Liver (tissue), 9 donors: ENCODE data around the gene ADM5. TPM values are rescaled to one million over a fixed set of nuclear protein-coding genes. Genes with fewer than 3 reads are reported as not detected.

Experiments used
- DNase-seq: peaks from one replicate; pipeline ENCODE4 v3.0.0-alpha.2; 2017; ENCODE audit warnings: low spot score
- H3K27ac ChIP-seq, 2 donors: one replicate each; pipeline ENCODE4 v1.7.0; 2013; ENCODE audit warnings: inconsistent platforms in 2 of 2, low read length in 2 of 2, control low read depth in 1 of 2, low read depth in 1 of 2, mild to moderate bottlenecking in 1 of 2
- H3K27me3 ChIP-seq, 4 donors: one replicate each; pipeline versions ENCODE4 v1.6.1 to v1.7.0; 2013; ENCODE audit warnings: low read length in 3 of 4, inconsistent platforms in 1 of 4, mild to moderate bottlenecking in 1 of 4, moderate library complexity in 1 of 4; ENCODE audit not compliant: control insufficient read depth in 4 of 4, insufficient read depth in 4 of 4
- H3K36me3 ChIP-seq, 4 donors: one replicate each; pipeline versions ENCODE4 v1.6.1 to v1.7.0; 2013; ENCODE audit warnings: low read length in 3 of 4, mild to moderate bottlenecking in 3 of 4, low read depth in 1 of 4, moderate library complexity in 1 of 4; ENCODE audit not compliant: control insufficient read depth in 4 of 4, insufficient read depth in 3 of 4
- H3K4me1 ChIP-seq, 4 donors: one replicate each; pipeline versions ENCODE4 v1.6.1 to v1.7.0; 2013; ENCODE audit warnings: low read length in 3 of 4, mild to moderate bottlenecking in 3 of 4, moderate library complexity in 1 of 4; ENCODE audit not compliant: control insufficient read depth in 4 of 4, insufficient read depth in 4 of 4
- H3K4me3 ChIP-seq, 3 donors: one replicate each; pipeline versions ENCODE4 v1.6.1 to v1.7.0; 2013; ENCODE audit warnings: low read length in 3 of 3, control low read depth in 1 of 3, low read depth in 1 of 3, mild to moderate bottlenecking in 1 of 3
- H3K9ac ChIP-seq, 2 donors: one replicate each; pipeline ENCODE4 v1.7.0; 2013; ENCODE audit warnings: low read length in 2 of 2, mild to moderate bottlenecking in 2 of 2, moderate library complexity in 2 of 2, control low read depth in 1 of 2, low read depth in 1 of 2
- H3K9me3 ChIP-seq, 4 donors: one replicate each; pipeline versions ENCODE4 v1.6.1 to v1.7.0; 2013; ENCODE audit warnings: low read length in 3 of 4; ENCODE audit not compliant: control insufficient read depth in 4 of 4
- ATF3 ChIP-seq: IDR thresholded peaks from 2 replicates; pipeline ENCODE4 v1.6.1; 2016; ENCODE audit warnings: antibody characterized with exemption
- CTCF ChIP-seq: fragments of 150-350 bp; IDR thresholded peaks from 2 replicates; pipeline ENCODE4 v1.5.1; 2017; ENCODE audit warnings: improper control_type of control experiment, low read depth, low read length; ENCODE audit not compliant: missing input control
- EGR1 ChIP-seq, 2 donors: IDR thresholded peaks; 2 replicates each; pipeline ENCODE4 v1.6.1; 2016 to 2018; ENCODE audit warnings: antibody characterized with exemption in 2 of 2, low read depth in 2 of 2
- FOXA1 ChIP-seq: IDR thresholded peaks from 2 replicates; pipeline ENCODE4 v1.6.1; 2016; ENCODE audit warnings: antibody characterized with exemption
- FOXA2 ChIP-seq: IDR thresholded peaks from 2 replicates; pipeline ENCODE4 v1.6.1; 2016; ENCODE audit warnings: antibody characterized with exemption
- GABPA ChIP-seq, 2 donors: IDR thresholded peaks in 1 of 2; conservative IDR thresholded peaks in 1 of 2; 2 replicates each; pipeline ENCODE4 v1.6.1; 2016; ENCODE audit warnings: antibody characterized with exemption in 2 of 2, mild to moderate bottlenecking in 1 of 2, moderate library complexity in 1 of 2
- HNF4A ChIP-seq, 2 donors: conservative IDR thresholded peaks; 2 replicates each; pipeline ENCODE4 v1.6.1; 2016; ENCODE audit warnings: antibody characterized with exemption in 2 of 2, mild to moderate bottlenecking in 2 of 2
- HNF4G ChIP-seq: IDR thresholded peaks from 2 replicates; pipeline ENCODE4 v1.6.1; 2016; ENCODE audit warnings: antibody characterized with exemption
- JUND ChIP-seq, 2 donors: IDR thresholded peaks; 2 replicates each; pipeline ENCODE4 v1.6.1; 2016; ENCODE audit warnings: antibody characterized with exemption in 2 of 2
- MAX ChIP-seq: IDR thresholded peaks from 2 replicates; pipeline ENCODE4 v1.6.1; 2016; ENCODE audit warnings: antibody characterized with exemption
- NR2F2 ChIP-seq: IDR thresholded peaks from 2 replicates; pipeline ENCODE4 v1.6.1; 2016; ENCODE audit warnings: antibody characterized with exemption
- RAD21 ChIP-seq, 2 donors: IDR thresholded peaks; 2 replicates each; pipeline ENCODE4 v1.6.1; 2016; ENCODE audit warnings: antibody characterized with exemption in 2 of 2, mild to moderate bottlenecking in 2 of 2
- REST ChIP-seq: IDR thresholded peaks from 2 replicates; pipeline ENCODE4 v1.6.1; 2016; ENCODE audit warnings: antibody characterized with exemption, mild to moderate bottlenecking
- RXRA ChIP-seq, 2 donors: IDR thresholded peaks; 2 replicates each; pipeline ENCODE4 v1.6.1; 2017 to 2018; ENCODE audit warnings: antibody characterized with exemption in 2 of 2, mild to moderate bottlenecking in 1 of 2
- SP1 ChIP-seq: IDR thresholded peaks from 2 replicates; pipeline ENCODE4 v1.6.1; 2018; ENCODE audit warnings: antibody characterized with exemption, mild to moderate bottlenecking
- TAF1 ChIP-seq: conservative IDR thresholded peaks from 2 replicates; pipeline ENCODE4 v1.6.1; 2016; ENCODE audit warnings: antibody characterized with exemption, mild to moderate bottlenecking
- YY1 ChIP-seq: IDR thresholded peaks from 2 replicates; pipeline ENCODE4 v1.6.1; 2016; ENCODE audit warnings: antibody characterized with exemption, mild to moderate bottlenecking
- ZBTB33 ChIP-seq: IDR thresholded peaks from 2 replicates; pipeline ENCODE4 v1.6.1; 2016; ENCODE audit warnings: antibody characterized with exemption
- WGBS: extraction: QIAGEN DNeasy Blood & Tissue Kit; methylation state at CpG from one replicate; pipeline ENCODE4 v1.1.7; 2013; 5-methylcytosine and 5-hydroxymethylcytosine counted together
- polyA plus RNA-seq, 2 donors: library from polyadenylated mRNA; stranded (reverse) in 1 of 2; unstranded in 1 of 2; fragments of 200-250 nt in 1 of 2; fragments of >200 nt in 1 of 2; fragmentation: Nextera tagmentation in 1 of 2; extraction: Ambion mirVana in 1 of 2; gene quantifications; one replicate each; pipeline versions ENCODE4 v1.2.1 to v1.2.3, GENCODE V29; 2013 to 2015
- total RNA-seq, 2 donors: library from RNA; depleted of rRNA; stranded (reverse); fragments of >200 nt; gene quantifications; one replicate each; pipeline ENCODE4 v1.2.3, GENCODE V29; 2014
- donor health status: healthy.
- donor health status: healthy.
- donor health status: healthy.
- donor health status: healthy.
- donor health status: healthy.

ADM5 gene
- total and polyA plus RNA-seq, 4 donors = 0.11 to 0.84 (median 0.26) TPM

GRCh38 chr19:49676136-49676783, 13.1 kb upstream of the ADM5 start:
- Histone ChIP-seq H3K4me3 (peak overlapping the region in 2 of 3 donors; percentile 14 to 61), H3K4me1 (peaks cover 4 to 47% (median 26%) of the 10 kb centered on the region in 4 donors), H3K27ac (peak overlapping the region; percentile 91 to 92), H3K36me3 (no peaks in the 10 kb centered on the region), H3K9ac (peak overlapping the region; percentile 69 to 98), H3K27me3 (no peaks in the 10 kb centered on the region), H3K9me3 (no peaks in the 10 kb centered on the region)
- TF ChIP-seq RAD21 (IDR thresholded peaks at IDR 0.05) (no peak), HNF4G (no peak), REST (peak; percentile 32), JUND (IDR thresholded peaks at IDR 0.05) (peak in 1 of 2 donors; percentile 41), MAX (peak; percentile 75), ZBTB33 (no peak), ATF3 (no peak), HNF4A (conservative IDR thresholded peaks at IDR 0.05) (no peak), FOXA1 (no peak), FOXA2 (no peak), YY1 (no peak), TAF1 (no peak), RXRA (IDR thresholded peaks at IDR 0.05) (no peak), EGR1 (IDR thresholded peaks at IDR 0.05; ENCODE audit: low read depth in 2 of 2) (peak in 1 of 2 donors; percentile 72)
- no peak for DNase-seq
- WGBS = 3% methylated on average over 27 of the region's 27 CpGs

GRCh38 chr19:49676784-49677230, 12.6 kb upstream of the ADM5 start:
- H3K27me3 ChIP-seq = no peaks in the 10 kb centered on the region
- peak overlapping the region; percentile 74 to 94 (median 85) for H3K4me3 ChIP-seq
- peak overlapping the region; percentile 91 to 93 for H3K27ac ChIP-seq
- peaks cover 2 to 42% (median 24%) of the 10 kb centered on the region in 4 donors for H3K4me1 ChIP-seq
- peak; percentile 99 for DNase-seq
- under 1% methylated on average over 34 of the region's 34 CpGs for WGBS
- no peaks in the 10 kb centered on the region for H3K9me3 ChIP-seq
- peaks cover 0 to 2% (median 2%) of the 10 kb centered on the region in 4 donors for H3K36me3 ChIP-seq
- H3K9ac ChIP-seq = peak overlapping the region; percentile 73 to 82
- TF ChIP-seq CTCF (no peak), HNF4G (no peak), RAD21 (IDR thresholded peaks at IDR 0.05) (no peak), TAF1 (no peak), FOXA2 (no peak), EGR1 (IDR thresholded peaks at IDR 0.05; ENCODE audit: low read depth in 2 of 2) (peak; percentile 93 to 95), YY1 (peak; percentile 88), JUND (IDR thresholded peaks at IDR 0.05) (peak; percentile 11 to 48), ATF3 (no peak), GABPA (IDR thresholded peaks at IDR 0.05 in 1 of 2, conservative IDR thresholded peaks at IDR 0.05 in 1 of 2) (peak; percentile 58 to 86), HNF4A (conservative IDR thresholded peaks at IDR 0.05) (peak in 1 of 2 donors; percentile 65), FOXA1 (no peak), SP1 (peak; percentile 96), NR2F2 (no peak), RXRA (IDR thresholded peaks at IDR 0.05) (peak in 1 of 2 donors; percentile 67), REST (peak; percentile 44)
